Duodenal mucosa (tissue), 2 donors: ENCODE measurements around the gene RRAS2.
A peak's percentile ranks its signal among the peaks of the same experiment; 100 is the strongest.
"Not testable (repeated sequence)": the region's sequence is repeated elsewhere in the genome, so short reads cannot be mapped to it uniquely, and the experiment has no call there.

ENCODE experiments used
- H3K27ac ChIP-seq: one replicate; pipeline ENCODE4 v1.7.0; 2013; ENCODE audit warnings: low read depth, low read length
- H3K27me3 ChIP-seq, 2 donors: one replicate each; pipeline ENCODE4 v1.7.0; 2013; ENCODE audit warnings: low read length in 2 of 2, control low read depth in 1 of 2; ENCODE audit not compliant: insufficient read depth in 2 of 2, control insufficient read depth in 1 of 2
- H3K36me3 ChIP-seq, 2 donors: one replicate each; pipeline ENCODE4 v1.7.0; 2013; ENCODE audit warnings: low read length in 2 of 2, control low read depth in 1 of 2; ENCODE audit not compliant: insufficient read depth in 2 of 2, control insufficient read depth in 1 of 2
- H3K4me1 ChIP-seq, 2 donors: one replicate each; pipeline ENCODE4 v1.7.0; 2013; ENCODE audit warnings: low read length in 2 of 2, control low read depth in 1 of 2; ENCODE audit not compliant: insufficient read depth in 2 of 2, control insufficient read depth in 1 of 2
- H3K4me3 ChIP-seq, 2 donors: one replicate each; pipeline ENCODE4 v1.7.0; 2013; ENCODE audit warnings: low read length in 2 of 2, low read depth in 1 of 2
- H3K9ac ChIP-seq, 2 donors: one replicate each; pipeline ENCODE4 v1.7.0; 2013; ENCODE audit warnings: low read length in 2 of 2, low read depth in 1 of 2
- H3K9me3 ChIP-seq, 2 donors: one replicate each; pipeline ENCODE4 v1.7.0; 2013; ENCODE audit warnings: low read length in 2 of 2, control low read depth in 1 of 2; ENCODE audit not compliant: control insufficient read depth in 1 of 2

Gene RRAS2

GRCh38 chr11:14359501-14360031, 583 bp upstream of the RRAS2 start:
- H3K36me3 ChIP-seq: no peaks in the 10 kb centered on the region
- no peaks in the 10 kb centered on the region for H3K9me3 ChIP-seq
- no peaks in the 10 kb centered on the region for H3K27me3 ChIP-seq
- peaks cover 10% of the 10 kb centered on the region in 2 donors for H3K4me1 ChIP-seq
- no peak overlapping the region for H3K27ac ChIP-seq
- peak overlapping the region; percentile 9 to 24 for H3K9ac ChIP-seq
- H3K4me3 ChIP-seq: peak overlapping the region; percentile 55 to 73

GRCh38 chr11:14357881-14358728, 878 bp downstream of the RRAS2 start:
- H3K36me3 ChIP-seq: no peaks in the 10 kb centered on the region
- H3K4me1 ChIP-seq: peaks cover 10% of the 10 kb centered on the region in 2 donors
- peak overlapping the region; percentile 65 to 70 for H3K9ac ChIP-seq
- no peak overlapping the region for H3K27ac ChIP-seq
- H3K9me3 ChIP-seq: no peaks in the 10 kb centered on the region
- no peaks in the 10 kb centered on the region for H3K27me3 ChIP-seq
- H3K4me3 ChIP-seq: peak overlapping the region; percentile 81 to 82

GRCh38 chr11:14356342-14356741, 2.6 kb downstream of the RRAS2 start:
- no peak overlapping the region for H3K27ac ChIP-seq
- no peak overlapping the region for H3K4me3 ChIP-seq
- no peak overlapping the region for H3K9ac ChIP-seq
- no peaks in the 10 kb centered on the region for H3K27me3 ChIP-seq
- no peaks in the 10 kb centered on the region for H3K9me3 ChIP-seq
- no peaks in the 10 kb centered on the region for H3K36me3 ChIP-seq
- peaks cover 10% of the 10 kb centered on the region in 2 donors for H3K4me1 ChIP-seq

GRCh38 chr11:14354604-14355003, 4.4 kb downstream of the RRAS2 start:
- not testable (repeated sequence) for H3K27me3 ChIP-seq, H3K9ac ChIP-seq, H3K36me3 ChIP-seq, H3K9me3 ChIP-seq, H3K4me3 ChIP-seq, H3K27ac ChIP-seq
- H3K4me1 ChIP-seq: peaks cover 9 to 10% of the 10 kb centered on the region in 2 donors

GRCh38 chr11:14350716-14351238, 8.2 kb downstream of the RRAS2 start:
- Histone ChIP-seq H3K36me3 (no peaks in the 10 kb centered on the region), H3K9me3 (no peaks in the 10 kb centered on the region), H3K9ac (no peak overlapping the region), H3K27me3 (no peaks in the 10 kb centered on the region), H3K4me1 (no peaks in the 10 kb centered on the region), H3K4me3 (no peak overlapping the region), H3K27ac (no peak overlapping the region)

GRCh38 chr11:14350215-14350614, 8.8 kb downstream of the RRAS2 start:
- Histone ChIP-seq H3K36me3 (no peaks in the 10 kb centered on the region), H3K27ac (no peak overlapping the region), H3K4me1 (no peaks in the 10 kb centered on the region), H3K9me3 (no peaks in the 10 kb centered on the region), H3K27me3 (no peaks in the 10 kb centered on the region), H3K9ac (no peak overlapping the region), H3K4me3 (no peak overlapping the region)

GRCh38 chr11:14347991-14348390, 11.0 kb downstream of the RRAS2 start:
- Histone ChIP-seq H3K27me3 (no peaks in the 10 kb centered on the region), H3K36me3 (no peaks in the 10 kb centered on the region), H3K27ac (no peak overlapping the region), H3K4me1 (no peaks in the 10 kb centered on the region), H3K9me3 (no peaks in the 10 kb centered on the region), H3K9ac (no peak overlapping the region), H3K4me3 (no peak overlapping the region)

GRCh38 chr11:14347494-14347893, 11.5 kb downstream of the RRAS2 start:
- no peaks in the 10 kb centered on the region for H3K9me3 ChIP-seq
- no peak overlapping the region for H3K27ac ChIP-seq
- H3K9ac ChIP-seq: no peak overlapping the region
- no peak overlapping the region for H3K4me3 ChIP-seq
- H3K36me3 ChIP-seq: no peaks in the 10 kb centered on the region
- H3K4me1 ChIP-seq: no peaks in the 10 kb centered on the region
- no peaks in the 10 kb centered on the region for H3K27me3 ChIP-seq

- H3K4me1 ChIP-seq: no peaks in the 10 kb centered on the region
- no peak overlapping the region for H3K9ac ChIP-seq
- no peaks in the 10 kb centered on the region for H3K27me3 ChIP-seq
These were observed 12.6 kb downstream of the RRAS2 start for GRCh38 chr11:14346303-14346955.

GRCh38 chr11:14345668-14346067, 13.3 kb downstream of the RRAS2 start:
- Histone ChIP-seq H3K9me3 (no peaks in the 10 kb centered on the region), H3K4me1 (no peaks in the 10 kb centered on the region), H3K9ac (no peak overlapping the region), H3K27ac (no peak overlapping the region), H3K27me3 (no peaks in the 10 kb centered on the region), H3K4me3 (no peak overlapping the region), H3K36me3 (no peaks in the 10 kb centered on the region)

More at GRCh38 chr11:14346303-14346955, 12.6 kb downstream of the RRAS2 start:
- Histone ChIP-seq H3K4me3 (no peak overlapping the region), H3K27ac (no peak overlapping the region), H3K9me3 (no peaks in the 10 kb centered on the region), H3K36me3 (no peaks in the 10 kb centered on the region)
